Suprapubic skin (tissue), 4 donors: ENCODE data around the gene MRAS. TPM values are rescaled to one million over a fixed set of nuclear protein-coding genes. Genes with fewer than 3 reads are reported as not detected.

Experiments used
- DNase-seq, 2 donors: peaks; one replicate each; pipeline ENCODE4 v3.0.0-alpha.2; 2019; ENCODE audit warnings: low spot score in 2 of 2
- H3K27ac ChIP-seq: fragments of 200-600 bp; sonication (generic); one replicate; pipeline ENCODE4 v1.5.1; 2019
- H3K27me3 ChIP-seq: fragments of 200-600 bp; sonication (generic); one replicate; pipeline ENCODE4 v1.5.1; 2019
- H3K36me3 ChIP-seq: fragments of 200-600 bp; sonication (generic); one replicate; pipeline ENCODE4 v1.5.1; 2019
- H3K4me1 ChIP-seq: fragments of 200-600 bp; sonication (generic); one replicate; pipeline ENCODE4 v1.5.1; 2019
- H3K4me3 ChIP-seq: fragments of 200-600 bp; sonication (generic); one replicate; pipeline ENCODE4 v1.5.1; 2019; ENCODE audit warnings: mild to moderate bottlenecking
- H3K9me3 ChIP-seq: fragments of 200-600 bp; sonication (generic); one replicate; pipeline ENCODE4 v1.5.1; 2019
- EP300 ChIP-seq: sonication (generic); formaldehyde crosslinking; IDR thresholded peaks from one replicate; pipeline ENCODE4 v1.6.1; 2017; ENCODE audit warnings: antibody characterized with exemption
- POLR2A ChIP-seq, 2 donors: fragments of 450-650 bp; IDR thresholded peaks; one replicate each; pipeline ENCODE4 v1.6.1; 2017; ENCODE audit warnings: antibody characterized with exemption in 2 of 2, mild to moderate bottlenecking in 2 of 2, moderate library complexity in 2 of 2
- POLR2AphosphoS5 ChIP-seq, 3 donors: sonication (generic); formaldehyde crosslinking; IDR thresholded peaks; one replicate each; pipeline ENCODE4 v1.6.1; 2017; ENCODE audit warnings: antibody characterized with exemption in 3 of 3
- WGBS: methylation state at CpG from one replicate; pipeline ENCODE4 v1.1.5; 2018; 5-methylcytosine and 5-hydroxymethylcytosine counted together
- total RNA-seq, 4 donors: library from RNA; depleted of rRNA; stranded (reverse); fragments of >200 nt; gene quantifications; one replicate each; pipeline ENCODE4 v1.1.0, GENCODE V29; 2016
- TF ChIP-seq, protein P1 (sequence below), 2 donors: fragments of 200-600 bp in 1 of 2; fragments of 450-650 bp in 1 of 2; sonication (generic) in 1 of 2; IDR thresholded peaks; one replicate each; pipeline ENCODE4 v1.5.1; 2016 to 2019; ENCODE audit warnings: antibody characterized with exemption in 2 of 2, mild to moderate bottlenecking in 1 of 2, moderate library complexity in 1 of 2

The MRAS gene
- total RNA-seq, 4 donors from 2014 or later = 10.1 to 39.8 (median 20.1) TPM

GRCh38 chr3:138384976-138385375 is 36.6 kb downstream of the MRAS start:
- Histone ChIP-seq H3K27me3 (no peaks in the 10 kb centered on the region), H3K9me3 (no peaks in the 10 kb centered on the region), H3K4me3 (no peak overlapping the region), H3K4me1 (peaks cover 24% of the 10 kb centered on the region), H3K36me3 (no peaks in the 10 kb centered on the region), H3K27ac (no peak overlapping the region)
- TF ChIP-seq POLR2AphosphoS5 (IDR thresholded peaks at IDR 0.05) = no peak
- TF ChIP-seq, protein P1, sequence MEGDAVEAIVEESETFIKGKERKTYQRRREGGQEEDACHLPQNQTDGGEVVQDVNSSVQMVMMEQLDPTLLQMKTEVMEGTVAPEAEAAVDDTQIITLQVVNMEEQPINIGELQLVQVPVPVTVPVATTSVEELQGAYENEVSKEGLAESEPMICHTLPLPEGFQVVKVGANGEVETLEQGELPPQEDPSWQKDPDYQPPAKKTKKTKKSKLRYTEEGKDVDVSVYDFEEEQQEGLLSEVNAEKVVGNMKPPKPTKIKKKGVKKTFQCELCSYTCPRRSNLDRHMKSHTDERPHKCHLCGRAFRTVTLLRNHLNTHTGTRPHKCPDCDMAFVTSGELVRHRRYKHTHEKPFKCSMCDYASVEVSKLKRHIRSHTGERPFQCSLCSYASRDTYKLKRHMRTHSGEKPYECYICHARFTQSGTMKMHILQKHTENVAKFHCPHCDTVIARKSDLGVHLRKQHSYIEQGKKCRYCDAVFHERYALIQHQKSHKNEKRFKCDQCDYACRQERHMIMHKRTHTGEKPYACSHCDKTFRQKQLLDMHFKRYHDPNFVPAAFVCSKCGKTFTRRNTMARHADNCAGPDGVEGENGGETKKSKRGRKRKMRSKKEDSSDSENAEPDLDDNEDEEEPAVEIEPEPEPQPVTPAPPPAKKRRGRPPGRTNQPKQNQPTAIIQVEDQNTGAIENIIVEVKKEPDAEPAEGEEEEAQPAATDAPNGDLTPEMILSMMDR (IDR thresholded peaks at IDR 0.05) = no peak
- no peak for TF ChIP-seq POLR2A (IDR thresholded peaks at IDR 0.05)
- TF ChIP-seq EP300 = no peak
- no peak for DNase-seq
- WGBS = 85% methylated on average over 5 of the region's 5 CpGs

DNA sequence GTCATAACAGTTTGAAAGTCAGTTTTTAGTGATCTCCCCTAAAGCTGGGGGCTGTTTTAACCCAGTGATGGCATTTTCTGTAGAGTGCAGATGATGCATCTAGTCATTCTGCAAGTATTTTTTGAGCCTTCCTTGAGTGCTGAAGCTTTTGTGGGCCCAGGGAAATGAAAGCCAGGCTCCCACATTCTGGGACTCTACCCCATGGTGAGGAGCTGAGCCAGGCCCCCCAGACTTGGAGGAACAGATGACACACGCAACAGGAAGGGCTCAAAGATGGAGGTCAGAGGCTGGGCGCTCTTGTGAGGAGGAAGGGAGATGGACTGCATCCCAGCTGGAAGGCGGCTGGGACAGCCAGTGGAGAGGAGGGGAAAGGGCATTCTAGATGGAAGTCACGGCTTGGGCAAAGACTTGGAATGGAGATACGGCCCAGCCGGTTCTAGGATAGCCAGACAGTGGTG is 40.8 kb downstream of the MRAS start:
- Histone ChIP-seq H3K36me3 (no peaks in the 10 kb centered on the region), H3K4me3 (no peak overlapping the region), H3K4me1 (peaks cover 14% of the 10 kb centered on the region), H3K27ac (no peak overlapping the region), H3K9me3 (no peaks in the 10 kb centered on the region), H3K27me3 (no peaks in the 10 kb centered on the region)
- TF ChIP-seq EP300 (no peak), POLR2AphosphoS5 (IDR thresholded peaks at IDR 0.05) (no peak), POLR2A (IDR thresholded peaks at IDR 0.05) (no peak)
- TF ChIP-seq, protein P1 (IDR thresholded peaks at IDR 0.05) = no peak
- DNase-seq = no peak
- 89% methylated on average over 5 of the region's 6 CpGs for WGBS

DNA sequence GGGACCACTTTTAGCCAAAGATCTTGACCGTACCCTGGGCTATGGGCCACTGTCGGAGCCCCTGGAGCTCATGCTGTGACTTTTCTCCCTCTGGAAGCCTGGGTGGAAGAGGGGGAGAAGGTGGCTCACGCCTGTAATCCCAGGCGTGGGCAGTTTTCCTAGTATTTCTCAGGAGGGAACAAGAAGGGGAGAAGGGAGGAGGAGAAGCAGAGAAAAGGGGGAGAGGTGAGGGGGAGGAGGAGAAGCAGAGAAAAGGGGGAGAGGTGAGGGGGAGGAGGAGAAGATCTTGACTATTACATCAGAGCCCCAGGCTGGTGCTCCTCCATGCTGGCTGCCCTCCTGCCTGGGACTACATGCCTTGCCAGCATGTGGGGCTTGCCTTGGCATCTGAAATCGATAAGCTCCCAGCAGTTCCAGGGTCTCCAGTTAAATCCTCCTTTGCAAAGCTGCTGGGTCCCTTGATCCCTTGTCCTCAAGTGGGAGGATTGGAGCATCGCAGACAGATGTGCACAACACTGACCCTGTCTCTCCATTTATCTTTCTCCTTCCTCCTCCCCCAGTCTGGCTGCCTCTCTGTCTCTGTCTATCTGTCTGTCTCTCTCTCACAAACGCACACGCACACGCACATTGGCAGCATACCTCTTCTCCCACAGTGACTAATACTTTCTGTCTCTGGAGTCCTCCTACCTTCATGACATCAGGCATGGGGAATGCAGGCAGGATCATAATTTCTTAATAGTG is 41.6 kb downstream of the MRAS start:
- 49% methylated on average over 9 of the region's 9 CpGs for WGBS
- peak in 1 of 2 donors; percentile 69 for DNase-seq
- no peaks in the 10 kb centered on the region for H3K27me3 ChIP-seq
- H3K9me3 ChIP-seq = no peaks in the 10 kb centered on the region
- TF ChIP-seq POLR2A (IDR thresholded peaks at IDR 0.05) (no peak), POLR2AphosphoS5 (IDR thresholded peaks at IDR 0.05) (no peak), EP300 (no peak)
- TF ChIP-seq, protein P1 (IDR thresholded peaks at IDR 0.05) = no peak
- H3K4me1 ChIP-seq = peaks cover 14% of the 10 kb centered on the region
- no peak overlapping the region for H3K4me3 ChIP-seq
- H3K36me3 ChIP-seq = no peaks in the 10 kb centered on the region
- H3K27ac ChIP-seq = peak overlapping the region; percentile 30

GRCh38 chr3:138390582-138390932 is 42.2 kb downstream of the MRAS start:
- TF ChIP-seq POLR2AphosphoS5 (IDR thresholded peaks at IDR 0.05) = no peak
- TF ChIP-seq, protein P1 (IDR thresholded peaks at IDR 0.05) = no peak
- no peak for TF ChIP-seq POLR2A (IDR thresholded peaks at IDR 0.05)
- TF ChIP-seq EP300 = no peak
- H3K36me3 ChIP-seq = no peaks in the 10 kb centered on the region
- DNase-seq = no peak
- whole genome bisulfite sequencing = 80% methylated on average over 2 of the region's 2 CpGs
- H3K9me3 ChIP-seq = no peaks in the 10 kb centered on the region
- H3K4me1 ChIP-seq = peaks cover 14% of the 10 kb centered on the region
- H3K4me3 ChIP-seq = no peak overlapping the region
- no peaks in the 10 kb centered on the region for H3K27me3 ChIP-seq
- H3K27ac ChIP-seq = no peak overlapping the region

DNA sequence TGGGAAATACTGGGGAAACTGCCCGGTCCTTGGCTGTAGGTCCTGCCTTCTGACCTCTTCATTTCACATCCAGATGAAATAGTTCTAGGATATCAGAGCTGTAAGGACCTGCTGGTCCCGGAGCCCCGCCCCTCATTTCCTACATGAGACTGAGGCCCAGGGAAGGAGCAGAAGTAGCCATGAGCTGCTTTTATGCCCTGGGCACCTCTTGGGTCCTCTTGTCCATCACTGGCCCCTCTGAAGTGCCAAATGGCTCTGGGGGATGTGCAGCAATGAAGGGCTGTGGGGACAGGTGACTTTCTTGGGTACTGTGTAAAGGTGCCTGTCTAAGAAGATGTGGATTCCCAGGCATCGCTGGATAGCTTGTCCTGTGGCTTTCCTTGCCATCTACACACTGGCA is 45.8 kb downstream of the MRAS start:
- H3K27me3 ChIP-seq = no peaks in the 10 kb centered on the region
- peak in 1 of 2 donors; percentile 35 for DNase-seq
- no peak overlapping the region for H3K27ac ChIP-seq
- no peak overlapping the region for H3K4me3 ChIP-seq
- TF ChIP-seq POLR2A (IDR thresholded peaks at IDR 0.05) = no peak
- TF ChIP-seq, protein P1 (IDR thresholded peaks at IDR 0.05) = no peak
- no peak for TF ChIP-seq POLR2AphosphoS5 (IDR thresholded peaks at IDR 0.05)
- TF ChIP-seq EP300 = no peak
- WGBS = 98% methylated on average over 4 of the region's 4 CpGs
- no peaks in the 10 kb centered on the region for H3K36me3 ChIP-seq
- peaks cover 14% of the 10 kb centered on the region for H3K4me1 ChIP-seq
- H3K9me3 ChIP-seq = no peaks in the 10 kb centered on the region
